Measurements from ENCODE around the gene MMP7.

DNA sequence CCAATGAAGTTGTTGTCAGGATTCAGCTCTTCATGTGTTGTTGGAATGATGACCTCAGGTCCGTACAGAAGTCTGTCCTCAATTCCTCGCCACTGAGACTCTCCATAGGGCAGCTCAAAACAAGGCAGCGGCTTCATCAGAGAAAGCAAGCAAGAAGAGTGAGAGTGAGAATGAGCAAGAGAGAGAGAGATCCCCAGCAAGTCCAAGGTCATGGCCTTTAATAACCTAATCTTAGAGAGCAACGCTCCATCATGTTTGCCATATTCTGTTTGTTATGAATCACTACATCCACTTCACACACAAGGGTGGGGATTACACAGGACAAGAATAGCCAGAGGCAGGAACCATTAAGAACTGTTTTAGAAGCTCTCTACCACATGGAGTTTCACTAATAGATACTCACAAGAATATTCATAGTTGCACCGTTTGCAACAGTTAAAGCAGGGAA is 23.3 kb upstream of the MMP7 start:
- TF ChIP-seq, protein P1, sequence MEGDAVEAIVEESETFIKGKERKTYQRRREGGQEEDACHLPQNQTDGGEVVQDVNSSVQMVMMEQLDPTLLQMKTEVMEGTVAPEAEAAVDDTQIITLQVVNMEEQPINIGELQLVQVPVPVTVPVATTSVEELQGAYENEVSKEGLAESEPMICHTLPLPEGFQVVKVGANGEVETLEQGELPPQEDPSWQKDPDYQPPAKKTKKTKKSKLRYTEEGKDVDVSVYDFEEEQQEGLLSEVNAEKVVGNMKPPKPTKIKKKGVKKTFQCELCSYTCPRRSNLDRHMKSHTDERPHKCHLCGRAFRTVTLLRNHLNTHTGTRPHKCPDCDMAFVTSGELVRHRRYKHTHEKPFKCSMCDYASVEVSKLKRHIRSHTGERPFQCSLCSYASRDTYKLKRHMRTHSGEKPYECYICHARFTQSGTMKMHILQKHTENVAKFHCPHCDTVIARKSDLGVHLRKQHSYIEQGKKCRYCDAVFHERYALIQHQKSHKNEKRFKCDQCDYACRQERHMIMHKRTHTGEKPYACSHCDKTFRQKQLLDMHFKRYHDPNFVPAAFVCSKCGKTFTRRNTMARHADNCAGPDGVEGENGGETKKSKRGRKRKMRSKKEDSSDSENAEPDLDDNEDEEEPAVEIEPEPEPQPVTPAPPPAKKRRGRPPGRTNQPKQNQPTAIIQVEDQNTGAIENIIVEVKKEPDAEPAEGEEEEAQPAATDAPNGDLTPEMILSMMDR (IDR thresholded peaks at IDR 0.05) = no peak
- peak in 1 of 3 donors; percentile 17 for TF ChIP-seq POLR2AphosphoS5 (IDR thresholded peaks at IDR 0.05)
